GM18873 (cell line): ENCODE data around the gene SLC16A3.
"Not testable (repeated sequence)": the region's sequence is repeated elsewhere in the genome, so short reads cannot be mapped to it uniquely, and the experiment has no call there.

ENCODE experiments used
- ATAC-seq: cut with Tn5 transposase; IDR thresholded peaks from one replicate; pipeline ENCODE4 v1.9.1; 2021; ENCODE audit warnings: mild to moderate bottlenecking, moderate library complexity, moderate number of reproducible peaks; ENCODE audit not compliant: unreplicated experiment, low FRiP score

The SLC16A3 gene

DNA sequence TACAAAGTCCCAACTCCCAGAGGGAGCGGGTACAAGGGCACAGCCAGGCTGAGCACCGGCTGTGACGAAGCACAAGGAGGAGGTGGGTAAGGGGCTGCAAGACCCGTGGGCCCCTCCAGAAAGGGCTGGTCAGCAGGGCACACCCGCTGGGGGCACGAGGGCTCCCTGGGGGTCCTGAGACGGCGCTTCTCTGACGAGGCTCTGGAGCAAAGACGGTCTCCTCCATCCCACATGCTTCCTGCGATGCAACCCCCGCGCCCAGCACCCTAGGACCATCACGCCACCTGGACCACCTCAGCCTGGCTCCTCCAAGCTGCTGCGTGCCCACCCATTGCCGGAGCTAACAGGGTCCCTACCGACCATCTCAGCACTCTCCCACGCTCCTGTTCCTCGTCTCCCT is 24.9 kb upstream of the SLC16A3 start:
- ATAC-seq, result no peak

DNA sequence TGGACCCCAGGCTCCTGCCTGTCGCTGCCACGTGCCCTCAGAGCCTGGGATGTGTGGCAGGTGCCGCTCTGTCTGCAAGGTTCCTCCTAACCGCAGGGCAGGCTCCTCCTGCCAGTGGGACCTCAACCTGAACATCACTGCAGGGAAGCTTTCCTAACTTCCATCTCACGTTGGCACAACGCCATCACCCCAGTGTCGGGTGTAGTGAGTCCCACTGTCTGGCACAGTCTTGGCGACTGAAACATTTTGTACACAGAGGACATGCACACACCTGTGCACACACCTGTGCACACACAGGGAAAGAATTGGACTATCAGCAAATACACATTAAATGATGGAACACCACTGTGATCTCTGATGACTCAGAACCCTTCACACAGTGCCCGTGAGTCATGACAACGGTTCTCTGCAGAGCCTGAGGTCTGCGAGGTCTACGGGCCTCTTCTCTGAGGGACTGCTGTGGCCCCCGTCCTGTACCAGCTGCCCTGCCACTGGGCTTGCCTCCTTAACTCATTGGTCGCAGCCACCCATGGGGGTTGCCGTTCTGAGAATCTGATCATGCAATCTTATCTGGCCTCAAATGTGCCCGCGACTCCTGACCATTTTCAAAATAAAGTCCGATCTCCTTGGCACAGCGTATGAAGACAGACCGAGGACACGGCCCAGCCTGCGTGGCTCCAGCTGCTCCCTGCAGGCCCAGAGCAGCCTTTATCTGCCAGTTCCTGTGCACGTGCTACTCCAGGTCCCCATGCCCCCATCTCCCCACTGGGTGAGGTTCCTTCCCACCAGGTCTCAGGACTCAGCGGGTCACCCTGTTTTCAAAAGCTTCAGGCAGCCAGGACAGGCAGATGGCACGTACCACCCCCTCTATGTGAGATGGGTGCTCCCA is 23.8 kb upstream of the SLC16A3 start:
- ATAC-seq, result no peak

DNA sequence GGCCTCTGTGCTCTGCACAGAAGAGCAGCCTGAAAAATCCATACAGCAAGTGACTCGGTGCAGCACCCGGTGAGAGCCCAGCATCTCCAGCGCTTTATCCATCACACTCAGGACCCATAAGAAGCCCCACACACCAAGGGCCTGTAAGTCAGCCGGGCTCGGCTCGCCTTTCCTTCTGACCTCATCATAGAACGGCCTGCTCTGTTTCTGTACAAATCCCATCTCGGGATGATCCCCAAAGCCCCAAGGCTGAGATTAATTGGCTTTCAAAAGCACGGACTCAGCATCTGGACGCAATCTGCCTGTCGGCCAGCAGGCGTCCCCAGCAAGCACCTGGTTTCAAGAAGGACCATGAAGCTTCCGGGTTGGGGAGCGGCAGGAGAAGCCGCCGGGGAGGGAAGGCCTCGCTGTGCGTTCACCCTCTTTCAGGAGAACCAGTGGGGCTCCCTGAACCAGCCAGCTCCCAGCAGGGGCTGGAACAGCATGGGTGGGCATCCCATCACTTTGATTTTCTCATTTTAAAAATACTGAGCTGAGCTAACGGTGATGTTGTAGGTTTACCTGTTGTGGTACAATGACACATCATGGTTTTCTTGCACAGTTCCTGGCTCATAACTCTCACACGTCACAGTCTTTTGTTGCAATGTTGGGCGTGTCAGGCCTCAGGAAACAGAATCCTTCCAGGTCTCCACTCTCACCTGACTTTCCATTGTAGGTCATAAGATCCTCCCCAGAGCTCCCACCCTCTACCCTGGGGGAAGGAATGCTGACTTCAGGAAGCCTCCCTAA is 22.9 kb upstream of the SLC16A3 start:
- no peak for ATAC-seq

DNA sequence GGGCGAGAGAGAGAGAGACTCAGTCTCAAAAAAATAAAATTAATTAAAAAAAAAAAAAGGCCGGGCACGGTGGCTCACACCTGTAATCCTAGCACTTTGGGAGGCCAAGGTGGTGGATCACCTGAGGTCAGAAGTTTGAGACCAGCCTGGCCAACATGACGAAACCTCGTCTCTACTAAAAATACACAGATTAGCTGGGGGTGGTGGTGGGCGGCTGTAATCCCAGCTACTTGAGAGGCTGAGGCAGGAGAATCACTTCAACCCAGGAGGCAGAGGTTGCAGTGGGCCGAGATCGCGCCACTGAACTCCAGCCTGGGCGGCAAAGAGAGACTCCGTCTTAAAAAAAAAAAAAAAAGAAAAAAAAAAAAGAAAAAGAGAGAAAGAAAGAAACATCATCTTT is 18.2 kb upstream of the SLC16A3 start:
- ATAC-seq, result not testable (repeated sequence)

DNA sequence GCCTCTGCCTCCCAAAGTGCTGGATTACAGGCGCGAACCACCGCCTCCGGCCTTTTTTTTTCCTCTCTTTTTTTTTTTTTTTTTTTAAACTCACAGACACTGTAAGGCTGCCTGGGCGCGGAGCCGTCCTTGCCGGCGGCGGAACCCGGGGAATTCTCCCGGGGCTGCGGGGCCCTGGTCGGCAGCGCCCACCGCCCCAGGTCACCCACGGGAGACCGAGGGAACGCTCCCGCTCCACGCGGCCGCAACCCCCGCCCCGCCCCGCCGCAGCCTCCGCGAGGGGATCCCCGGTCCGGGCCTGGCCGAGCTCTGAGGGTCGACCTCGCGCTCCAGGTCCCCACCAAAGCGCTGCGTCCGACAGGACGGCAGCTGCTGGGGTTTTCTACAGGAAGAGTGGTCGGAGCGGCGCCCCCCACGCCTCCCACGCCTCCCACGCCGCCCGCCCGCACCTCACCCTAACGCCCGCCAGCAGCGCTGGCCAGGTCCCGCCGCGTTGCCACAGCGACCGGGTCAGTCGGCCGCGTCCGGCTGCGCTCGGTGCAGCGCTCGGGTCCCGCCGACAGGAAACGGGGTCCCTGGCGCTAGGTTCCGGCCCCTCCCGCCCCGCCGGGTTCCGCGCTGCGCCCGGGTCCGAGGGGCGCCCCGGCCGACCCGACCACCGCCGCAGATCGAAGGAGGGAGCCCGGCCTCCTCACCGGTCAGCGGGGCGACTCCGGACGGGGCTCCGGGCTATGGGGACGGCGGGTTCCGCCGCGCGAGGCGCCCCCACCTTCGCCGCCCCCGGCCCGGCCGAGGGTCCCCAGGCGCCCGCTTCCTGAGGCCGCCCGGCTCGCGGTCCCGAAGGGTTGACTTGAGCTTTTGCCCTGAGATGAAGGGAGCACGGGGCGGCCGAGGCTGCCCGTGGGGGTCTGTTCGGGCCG is 16.3 kb upstream of the SLC16A3 start, which contains the start of gene CCDC57:
Gene CCDC57, minus strand, starts transcription at position 512 of the 920 bp plus-strand sequence. CDS start 10,898 bp downstream, outside the sequence.
- no peak for ATAC-seq

DNA sequence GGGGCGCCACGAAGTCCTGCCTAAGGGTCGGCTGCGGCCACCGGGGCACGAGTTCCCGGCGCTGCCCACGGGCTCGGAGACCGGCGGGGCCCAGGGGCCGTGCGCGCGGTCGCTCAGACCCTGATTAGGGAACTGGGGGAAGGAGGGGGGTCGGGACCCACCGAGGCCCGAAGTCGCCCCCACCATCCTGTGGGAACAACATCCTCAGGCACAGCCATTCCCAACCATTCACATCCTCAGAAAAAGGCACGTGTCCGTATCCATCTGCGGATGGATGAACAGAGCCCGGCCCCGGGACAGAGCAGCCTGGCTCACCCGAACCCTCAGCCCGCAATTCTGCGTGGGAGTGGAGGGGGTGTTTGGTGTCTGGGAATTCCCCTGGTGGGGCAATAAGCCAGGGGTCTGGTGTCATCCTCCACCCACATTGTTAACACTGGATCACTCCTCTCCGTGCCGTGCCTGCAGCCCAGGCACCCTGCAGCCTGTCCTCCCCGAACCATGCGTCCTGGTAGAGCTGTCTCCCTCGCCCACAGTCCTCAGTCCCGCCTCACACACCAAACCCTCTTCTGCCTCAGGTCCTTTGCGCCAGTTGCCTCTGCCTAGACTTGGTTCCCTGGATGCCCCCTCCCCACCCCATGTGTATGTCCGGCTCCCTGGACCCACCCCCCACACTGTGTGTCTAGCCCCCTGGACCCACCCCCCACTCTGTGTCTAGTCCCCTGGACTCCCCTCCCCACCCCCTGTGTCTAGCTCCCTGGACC is 15.4 kb upstream of the SLC16A3 start:
- no peak for ATAC-seq

DNA sequence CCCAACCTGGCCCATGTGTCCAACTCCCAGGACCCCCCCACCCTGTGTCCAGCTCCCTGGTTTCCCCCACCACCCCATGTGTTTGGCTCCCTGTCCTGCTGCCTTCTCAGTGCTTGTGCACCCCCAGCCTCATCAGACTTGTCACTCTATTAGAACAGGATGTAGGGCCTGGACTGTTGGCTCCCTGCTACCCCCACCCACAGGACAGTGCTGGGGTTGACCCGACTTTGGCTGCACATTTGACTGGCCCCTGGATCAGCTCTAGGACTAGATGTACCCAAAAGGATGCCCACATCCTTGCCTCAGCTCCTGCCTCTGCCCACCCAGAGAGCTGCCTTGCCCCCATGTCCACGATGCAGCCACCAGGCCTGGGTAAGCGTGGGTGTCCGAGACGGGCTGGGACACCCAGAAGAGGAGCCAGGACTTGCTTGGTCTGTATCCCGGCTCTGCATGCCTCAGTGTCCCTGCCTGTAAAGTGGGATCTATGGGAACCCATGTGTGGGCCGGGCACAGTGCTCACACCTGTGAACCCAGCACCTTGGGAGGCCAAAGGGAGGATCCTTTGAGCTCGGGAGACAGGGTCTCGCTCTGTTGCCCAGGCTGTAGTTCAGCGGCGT is 14.7 kb upstream of the SLC16A3 start:
- ATAC-seq, result no peak

DNA sequence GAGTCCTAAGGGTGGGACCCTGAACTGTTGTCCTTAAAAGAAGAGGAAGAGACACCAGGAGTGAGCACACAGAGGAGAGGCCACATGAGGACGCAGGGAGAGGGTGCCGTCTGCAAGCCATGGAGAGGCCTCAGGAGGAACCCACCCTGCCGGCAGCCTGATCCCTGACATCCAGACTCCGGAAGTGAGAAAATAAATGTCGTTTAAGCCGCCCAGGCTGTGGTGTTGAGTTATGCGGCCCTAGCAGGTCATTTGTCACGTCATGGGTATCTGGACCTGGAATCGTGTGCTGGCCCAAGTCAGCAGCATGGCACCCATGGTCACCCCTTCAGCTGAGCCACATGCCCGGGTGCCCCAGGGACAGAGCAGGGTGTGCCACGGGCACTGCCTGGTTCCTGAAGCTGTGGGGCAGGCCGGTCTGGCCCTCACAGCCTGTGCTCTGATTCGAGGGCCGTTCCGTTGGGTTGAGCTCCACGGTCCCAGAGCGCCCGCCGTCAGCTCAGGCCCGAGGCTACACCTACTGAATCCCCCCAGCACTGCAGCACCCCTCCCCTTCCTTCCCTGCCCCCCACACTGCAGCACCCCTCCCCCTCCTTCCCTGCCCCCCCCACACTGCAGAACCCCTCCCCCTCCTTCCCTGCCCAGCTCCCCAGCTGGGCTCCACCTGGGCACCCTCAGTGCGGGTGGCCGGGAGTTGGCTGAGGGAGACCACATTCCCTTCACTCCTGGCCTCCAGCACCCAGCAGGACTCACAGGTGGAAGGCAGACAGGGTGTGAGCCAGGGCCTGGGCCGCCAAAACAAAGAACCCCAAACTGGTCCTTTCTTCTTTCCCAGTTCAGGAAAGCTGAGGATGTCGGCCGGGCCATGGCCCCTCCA is 13.5 kb upstream of the SLC16A3 start:
- no peak for ATAC-seq

DNA sequence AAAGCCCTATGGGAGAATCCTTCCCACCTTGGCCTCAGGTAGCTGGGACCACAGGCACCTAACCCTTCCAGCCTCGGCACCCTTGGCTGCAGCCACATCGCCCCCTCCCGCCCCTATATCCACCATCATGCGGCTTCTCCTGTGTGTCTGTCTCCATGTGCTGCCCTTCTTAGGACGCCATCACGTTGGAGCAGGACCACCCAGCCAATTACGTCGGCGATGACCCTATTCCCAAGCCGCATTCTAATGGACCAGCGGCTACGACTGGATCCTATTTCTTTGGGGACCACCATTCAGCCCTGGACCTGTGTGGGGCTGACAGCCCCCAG is 12.9 kb upstream of the SLC16A3 start:
- ATAC-seq, result no peak

DNA sequence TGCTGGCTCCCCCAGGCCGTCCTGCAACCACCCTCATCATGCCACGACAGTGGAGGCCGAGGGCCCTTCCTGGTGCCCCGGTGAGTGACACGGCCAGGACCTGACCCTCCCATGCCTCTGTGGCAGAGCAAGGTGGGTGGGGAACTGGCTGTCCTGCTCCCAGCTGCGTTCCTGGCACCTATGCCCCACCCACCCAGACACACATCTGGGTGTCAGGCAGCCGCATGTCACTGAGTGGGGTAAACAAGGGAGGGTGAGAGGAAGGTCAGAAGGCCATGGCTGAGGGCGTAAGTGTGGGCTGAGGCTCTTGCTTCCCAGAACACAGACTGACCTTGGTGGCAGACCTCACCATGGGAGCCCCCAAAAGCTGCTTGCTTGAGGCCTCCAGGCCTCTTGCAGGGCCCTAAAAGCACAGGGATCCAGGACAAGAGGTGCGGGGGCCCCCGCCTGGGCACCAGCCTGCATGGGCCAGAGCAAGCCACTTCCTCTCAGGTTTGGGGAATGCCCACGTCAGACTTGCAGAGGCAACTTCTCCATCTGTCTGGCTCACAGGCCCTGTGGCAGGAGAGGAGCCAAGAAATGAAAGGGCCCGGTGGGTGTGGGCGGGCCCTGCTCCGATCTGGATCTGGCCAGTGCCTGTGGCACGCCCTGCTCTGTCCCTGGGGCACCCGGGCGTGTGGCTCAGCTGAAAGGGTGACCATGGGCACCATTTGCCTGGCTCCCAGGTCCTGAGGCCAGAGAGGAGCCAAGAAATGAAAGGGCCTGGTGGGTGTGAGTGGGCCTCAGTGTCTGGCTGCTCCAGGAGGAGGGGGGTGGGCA is 12.3 kb upstream of the SLC16A3 start:
- ATAC-seq, result no peak

DNA sequence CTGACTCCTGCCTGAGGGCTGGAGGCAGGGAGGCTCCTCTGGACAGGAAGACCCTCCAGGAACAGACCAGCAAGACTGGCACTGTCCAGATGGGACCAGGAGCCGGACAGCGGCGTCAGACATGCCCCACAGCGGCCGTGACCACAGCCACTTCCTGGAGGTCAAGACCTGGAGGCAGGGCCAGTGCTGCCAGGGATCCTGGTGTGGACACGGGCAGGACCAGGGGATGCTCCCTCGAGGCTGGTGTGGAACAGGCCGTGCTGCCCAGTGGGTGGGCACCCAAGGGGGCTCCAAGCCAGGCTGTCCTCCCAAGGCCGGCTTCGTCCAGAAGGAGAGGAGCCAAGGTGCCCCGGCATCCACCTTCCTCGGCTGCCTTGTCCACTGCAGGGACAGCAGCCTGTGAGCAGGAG is 11.7 kb upstream of the SLC16A3 start:
- ATAC-seq, result no peak

DNA sequence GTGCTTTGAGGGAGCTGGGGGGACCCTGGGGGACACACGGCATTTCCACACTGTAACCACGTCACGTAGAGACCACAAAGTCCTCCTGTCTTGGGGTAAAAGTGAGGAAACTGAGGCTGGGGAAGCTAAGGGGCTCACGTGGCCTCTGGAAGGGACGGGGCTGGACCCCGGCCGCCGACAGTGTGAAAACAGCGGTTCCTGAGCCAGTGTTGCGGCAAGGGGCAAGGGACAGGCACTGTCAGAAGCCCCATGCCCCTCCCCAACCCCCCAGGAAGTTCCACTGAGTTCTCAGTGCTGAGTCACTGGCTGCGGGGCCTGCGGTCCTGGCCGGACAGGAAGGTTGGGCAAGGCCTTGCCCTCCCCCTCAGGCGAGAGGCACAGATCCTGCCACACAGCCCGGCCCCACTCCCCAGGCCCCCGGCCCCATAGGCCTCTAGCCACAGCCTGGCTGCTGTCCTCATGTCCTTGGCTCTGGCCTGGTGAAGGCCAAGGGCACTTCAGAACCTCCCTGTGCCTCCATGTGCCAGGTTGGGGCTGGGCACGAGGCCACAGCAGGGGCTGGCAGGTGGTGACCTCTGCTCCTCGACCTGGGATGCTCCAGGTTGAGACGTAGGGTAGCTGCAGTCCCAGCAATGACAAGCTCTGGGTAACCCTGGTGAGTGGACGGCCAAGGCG is 11.2 kb upstream of the SLC16A3 start:
- ATAC-seq, result no peak

DNA sequence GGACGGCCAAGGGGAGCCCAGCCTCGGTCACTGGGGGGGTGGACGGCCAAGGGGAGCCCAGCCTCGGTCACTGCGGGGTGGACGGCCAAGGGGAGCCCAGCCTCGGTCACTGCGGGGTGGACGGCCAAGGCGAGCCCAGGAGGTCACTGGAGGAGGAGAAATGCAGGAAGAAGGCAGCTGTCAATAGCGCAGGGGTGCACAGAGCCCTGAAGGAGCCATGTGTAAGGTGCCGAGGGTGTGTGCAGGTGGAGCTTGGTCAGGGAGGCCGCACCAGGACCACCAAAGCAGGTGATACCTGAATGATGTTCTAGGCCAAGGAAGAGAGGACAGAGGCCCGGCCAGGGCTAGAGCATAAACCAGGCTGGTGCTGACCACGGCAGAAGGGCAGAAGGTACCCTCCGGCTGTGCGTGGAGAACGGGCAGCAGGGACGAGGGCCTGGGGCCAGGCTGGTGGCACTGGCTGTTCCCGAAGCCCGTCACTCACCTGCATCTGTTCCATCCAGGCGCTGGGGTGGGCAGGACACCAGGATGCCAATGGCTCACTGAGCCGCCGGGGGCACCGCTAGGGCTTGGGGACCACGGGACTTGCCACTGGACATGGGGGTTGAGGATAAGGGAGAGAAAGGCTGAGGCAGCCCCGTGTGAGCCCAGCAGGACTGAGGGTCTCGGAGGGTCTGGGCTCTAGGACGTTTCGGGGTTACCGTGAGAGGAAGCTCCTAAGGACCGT is 10.3 kb upstream of the SLC16A3 start:
- no peak for ATAC-seq

DNA sequence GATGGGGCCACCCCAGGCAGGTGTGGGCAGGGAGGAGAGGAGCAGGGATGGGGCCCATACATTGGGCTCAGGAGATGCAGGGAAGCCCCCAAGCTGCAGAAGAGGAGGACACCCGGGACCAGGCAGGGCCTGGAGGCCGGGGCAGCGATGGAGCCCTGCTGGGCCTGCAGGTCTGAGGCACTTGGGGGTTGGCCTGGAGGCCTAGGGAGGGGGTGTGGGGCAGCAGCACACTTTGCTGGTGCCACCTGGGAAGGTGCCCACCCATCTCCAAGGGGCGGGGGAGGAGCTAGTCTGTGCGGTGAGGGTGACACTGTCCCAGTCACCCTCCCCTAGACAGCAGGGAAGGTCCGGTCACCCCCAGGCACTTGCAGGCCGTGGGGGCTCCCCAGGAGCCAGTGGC is 9.8 kb upstream of the SLC16A3 start:
- ATAC-seq, result no peak

DNA sequence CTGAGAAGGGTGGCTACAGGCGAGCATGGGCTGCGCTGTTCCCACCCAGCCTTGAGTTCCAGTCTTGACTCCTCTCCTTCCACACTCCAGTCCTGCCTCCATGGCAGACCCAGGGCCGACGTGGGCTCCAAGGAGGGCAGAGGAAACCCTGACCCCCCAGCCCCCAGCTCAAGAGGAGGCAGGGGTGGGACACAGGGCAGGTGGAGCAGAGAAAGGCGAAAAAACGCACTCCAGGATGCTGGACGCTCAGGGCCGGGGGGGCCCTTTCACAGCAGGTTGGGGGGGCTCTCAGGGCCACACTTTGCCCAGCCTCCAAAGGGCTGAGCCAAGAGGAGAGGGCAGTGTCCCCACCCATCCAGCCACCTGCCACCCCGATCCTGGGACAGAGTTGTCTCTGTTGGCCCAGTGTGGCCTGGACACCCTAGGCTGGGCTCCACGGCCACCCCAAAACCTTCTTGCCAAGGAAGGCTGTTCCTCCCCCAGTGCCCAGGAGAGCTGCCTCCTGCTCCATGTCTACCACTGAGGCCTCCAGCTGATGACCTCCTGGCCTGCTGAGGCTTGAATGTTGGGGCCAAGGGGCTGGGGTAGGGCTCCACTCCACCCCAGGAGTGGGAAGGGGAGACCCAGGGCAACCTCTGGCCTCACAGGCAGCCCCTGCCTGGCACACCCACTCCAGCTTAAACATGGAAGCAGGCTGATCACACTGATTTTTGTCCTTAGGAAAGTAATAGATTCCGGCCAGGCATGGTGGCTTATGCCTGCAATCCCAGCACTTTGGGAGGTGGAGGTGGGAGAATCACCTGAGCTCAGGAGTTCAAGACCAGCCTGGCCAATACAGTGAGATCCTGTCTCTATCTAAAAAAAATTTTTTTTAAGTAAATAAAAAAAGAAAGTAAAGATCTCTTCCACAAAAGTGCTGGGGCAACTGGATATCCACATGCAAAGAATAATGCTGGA is 8.8 kb upstream of the SLC16A3 start:
- no peak for ATAC-seq
